Fibroblast of the conjunctiva (primary cell): ENCODE data around the gene KLHL29.

Source experiments
- DNase-seq: peaks from one replicate; pipeline ENCODE4 v3.0.0-alpha.2; 2010; ENCODE audit warnings: low read depth

The KLHL29 gene

GRCh38 chr2:23633966-23634365 is 249.0 kb downstream of the KLHL29 start:
- no peak for DNase-seq

- DNase-seq = no peak
Measured at GRCh38 chr2:23635442-23636340, 250.7 kb downstream of the KLHL29 start.

- DNase-seq = no peak
Measured at GRCh38 chr2:23636426-23636825, 251.4 kb downstream of the KLHL29 start.

- no peak for DNase-seq
Measured at GRCh38 chr2:23637011-23637778, 252.2 kb downstream of the KLHL29 start.

GRCh38 chr2:23639406-23639982 is 254.5 kb downstream of the KLHL29 start:
- DNase-seq = no peak

- DNase-seq = no peak
Measured at GRCh38 chr2:23640711-23641110, 255.7 kb downstream of the KLHL29 start.

- DNase-seq = no peak
Measured at GRCh38 chr2:23642516-23642915, 257.5 kb downstream of the KLHL29 start.

- no peak for DNase-seq
Measured at GRCh38 chr2:23645230-23645808, 260.3 kb downstream of the KLHL29 start.

- DNase-seq = no peak
Measured at GRCh38 chr2:23647563-23647962, 262.6 kb downstream of the KLHL29 start.

- no peak for DNase-seq
Measured at GRCh38 chr2:23649303-23649702, 264.3 kb downstream of the KLHL29 start.

GRCh38 chr2:23649819-23650218 is 264.8 kb downstream of the KLHL29 start:
- no peak for DNase-seq

- DNase-seq = peak; percentile 23
Measured at GRCh38 chr2:23651187-23652080, 266.5 kb downstream of the KLHL29 start.

GRCh38 chr2:23653326-23653725 is 268.3 kb downstream of the KLHL29 start:
- DNase-seq = no peak

GRCh38 chr2:23654756-23655155 is 269.8 kb downstream of the KLHL29 start:
- DNase-seq = no peak

GRCh38 chr2:23655934-23656596 is 271.1 kb downstream of the KLHL29 start:
- DNase-seq = no peak

GRCh38 chr2:23656597-23656973 is 271.6 kb downstream of the KLHL29 start:
- DNase-seq = no peak

- DNase-seq = no peak
Measured at GRCh38 chr2:23657371-23657770, 272.4 kb downstream of the KLHL29 start.

GRCh38 chr2:23657934-23658333 is 273.0 kb downstream of the KLHL29 start:
- no peak for DNase-seq

GRCh38 chr2:23658466-23658942 is 273.5 kb downstream of the KLHL29 start:
- DNase-seq = no peak

- no peak for DNase-seq
Measured at GRCh38 chr2:23659328-23659727, 274.3 kb downstream of the KLHL29 start.

GRCh38 chr2:23659773-23660172 is 274.8 kb downstream of the KLHL29 start:
- no peak for DNase-seq
